H4 (cell line): Measurements from ENCODE around the gene ILF3. TPM values are rescaled to one million over a fixed set of nuclear protein-coding genes. Genes with fewer than 3 reads are reported as not detected.
A peak's percentile ranks its signal among the peaks of the same experiment; 100 is the strongest.

ENCODE experiments used
- DNase-seq: peaks from one replicate; pipeline ENCODE4 v3.0.0-alpha.2; 2015; ENCODE audit warnings: low spot score
- total RNA-seq: library from RNA; depleted of rRNA; stranded (reverse); fragments of >200 nt; shearing (Covaris generic); gene quantifications from 2 replicates; pipeline ENCODE4 v1.2.3, GENCODE V29; 2014; rRNA removed

The ILF3 gene
- total RNA-seq: 107 and 109 TPM in 2 replicates

DNA sequence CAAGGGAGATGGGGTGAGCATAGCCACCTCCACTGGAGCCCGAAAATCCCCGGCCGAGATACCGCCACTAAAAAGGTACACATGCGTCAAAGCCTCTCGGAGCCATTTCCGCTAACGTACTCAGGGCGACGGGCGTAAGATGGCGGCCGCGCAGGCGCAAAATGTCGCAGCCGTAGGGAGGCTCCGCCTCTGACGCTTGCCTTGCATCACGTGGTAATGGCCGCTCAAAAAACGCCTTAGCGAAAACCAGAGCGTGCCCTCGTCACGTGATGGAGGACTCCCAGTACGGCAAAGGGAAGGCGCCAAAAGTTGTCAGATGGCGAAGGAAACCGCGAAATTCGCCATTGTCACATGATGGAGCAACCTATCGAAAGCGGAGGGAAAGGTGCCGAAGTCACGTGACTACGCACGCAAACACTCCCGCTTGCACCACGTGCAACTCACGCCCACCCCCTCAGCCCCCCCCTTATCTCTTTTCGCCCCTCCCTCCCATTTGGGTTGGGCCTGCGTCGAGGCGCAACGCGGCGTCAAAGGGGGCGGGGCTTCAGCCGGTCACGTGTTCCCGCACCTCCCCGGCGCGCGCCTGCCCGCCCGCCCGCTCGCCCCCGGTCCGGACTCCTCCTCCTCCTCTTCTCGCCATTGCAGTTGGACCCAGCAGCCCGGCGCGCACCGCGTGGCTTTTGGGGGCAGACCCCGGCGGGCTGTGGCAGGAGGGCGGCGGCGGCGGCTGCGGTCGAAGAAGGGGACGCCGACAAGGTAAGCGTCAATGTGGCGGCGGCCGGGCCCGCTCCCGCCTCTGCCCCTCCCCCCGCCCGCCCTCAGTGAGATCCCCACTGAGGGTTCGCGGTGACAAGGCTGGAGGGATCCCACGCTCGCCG is at the start of gene ILF3:
ILF3 (plus strand) TSS at position 615 of the 878 bp plus-strand sequence. CDS start 16,260 bp downstream, outside the sequence.
- peak; percentile 99 for DNase-seq

DNA sequence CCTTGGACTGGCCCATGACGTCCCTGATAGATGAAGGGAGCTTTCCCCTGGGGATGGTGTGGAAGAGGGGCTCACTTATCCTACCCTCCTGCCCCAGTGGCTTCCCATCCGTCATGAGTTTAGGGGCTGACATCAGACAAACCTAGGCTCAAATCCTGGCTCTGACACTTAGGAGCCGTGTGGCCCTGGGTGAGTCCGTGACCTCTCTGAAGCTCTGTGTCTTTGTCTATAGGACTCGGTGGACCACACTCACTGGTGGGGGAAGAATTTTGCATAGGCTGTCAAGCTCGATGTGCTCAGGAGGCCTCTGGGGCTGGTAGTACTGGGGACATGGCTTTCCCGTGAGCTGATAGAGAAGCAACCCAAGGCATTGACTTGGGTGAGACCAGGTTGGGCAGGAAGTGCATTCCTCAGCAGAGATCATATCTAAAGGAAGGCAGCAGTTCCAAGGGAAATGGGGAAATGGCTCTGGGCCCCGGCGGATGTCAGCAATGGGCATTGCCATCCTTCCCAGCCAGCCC is 49.6 kb upstream of the ILF3 start:
- DNase-seq: no peak

DNA sequence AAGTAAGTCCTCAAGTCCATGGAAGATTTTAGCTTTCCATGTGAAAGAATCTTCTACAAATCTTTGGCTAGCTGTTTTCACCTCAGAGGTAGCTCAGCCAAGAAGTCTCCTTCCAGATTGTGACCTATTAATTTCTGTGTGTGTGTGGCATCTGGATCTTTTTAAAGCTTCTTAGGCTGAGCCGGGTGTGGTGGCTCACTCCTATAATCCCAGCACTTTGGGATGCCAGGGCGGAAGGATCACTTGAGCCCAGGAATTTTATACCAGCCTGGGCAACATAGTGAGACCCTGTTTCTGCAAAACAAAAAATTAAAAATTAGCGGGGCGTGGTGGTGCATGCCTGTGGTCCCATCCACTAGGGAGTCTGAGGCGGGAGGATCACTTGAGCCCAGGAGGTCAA is 42.2 kb upstream of the ILF3 start:
- DNase-seq: no peak

DNA sequence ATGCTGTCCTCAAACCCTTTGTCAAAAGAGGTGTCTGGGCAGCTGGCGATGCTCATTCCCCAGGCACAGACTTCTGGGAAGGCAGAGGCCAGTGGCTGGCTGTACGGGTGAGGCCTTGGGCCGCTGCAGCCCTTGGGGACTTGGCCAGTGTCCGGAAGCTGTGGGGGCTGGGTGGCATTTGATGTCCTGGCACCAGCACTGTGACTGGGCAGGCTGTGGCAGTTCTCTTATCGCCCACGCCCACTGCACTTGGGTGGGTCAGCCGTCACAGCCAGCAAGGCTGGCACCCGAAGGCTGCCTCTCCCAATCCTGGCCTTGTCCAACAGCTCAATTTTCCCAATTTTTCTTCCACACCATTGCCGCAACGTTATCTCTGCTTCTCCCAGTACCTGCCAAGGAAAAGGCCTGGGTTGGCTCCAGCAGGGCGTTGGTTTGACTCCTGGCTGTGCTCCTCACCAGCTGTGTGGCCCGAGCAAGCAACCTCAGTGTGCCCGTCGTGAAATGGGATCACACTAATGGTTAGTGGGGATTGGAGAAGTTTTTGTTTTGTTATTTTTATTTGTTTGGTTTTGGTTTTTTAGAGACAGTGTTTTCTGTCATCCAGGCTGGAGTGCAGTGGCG is 41.5 kb upstream of the ILF3 start:
- no peak for DNase-seq

DNA sequence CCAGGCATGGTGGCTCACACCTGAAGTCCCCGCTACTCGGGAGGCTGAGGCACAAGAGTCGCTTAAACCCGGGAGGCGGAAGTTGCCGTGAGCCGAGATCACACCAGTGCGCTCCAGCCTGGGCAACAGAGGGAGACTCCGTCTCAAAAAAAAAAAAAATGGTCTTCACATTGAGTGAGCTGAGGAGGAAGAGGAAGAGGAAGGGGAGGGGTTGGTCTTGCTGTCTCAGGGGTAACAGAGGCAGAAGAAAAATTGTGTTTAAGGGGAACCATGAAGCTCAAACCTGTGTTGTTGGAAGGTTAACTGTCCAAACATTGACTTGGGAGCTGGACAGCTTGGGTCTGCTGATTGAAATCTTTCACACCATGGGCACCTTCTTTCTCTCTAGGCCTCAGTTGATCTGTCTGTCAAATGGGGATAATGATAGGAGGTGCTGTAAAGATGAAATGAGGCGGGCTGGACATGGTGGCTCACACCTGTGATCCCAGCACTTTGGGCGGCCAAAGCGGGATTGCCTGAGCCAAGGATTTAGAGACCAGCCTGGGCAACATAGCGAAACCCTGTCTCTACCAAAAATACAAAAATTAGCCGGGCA is 38.6 kb upstream of the ILF3 start:
- DNase-seq: no peak

DNA sequence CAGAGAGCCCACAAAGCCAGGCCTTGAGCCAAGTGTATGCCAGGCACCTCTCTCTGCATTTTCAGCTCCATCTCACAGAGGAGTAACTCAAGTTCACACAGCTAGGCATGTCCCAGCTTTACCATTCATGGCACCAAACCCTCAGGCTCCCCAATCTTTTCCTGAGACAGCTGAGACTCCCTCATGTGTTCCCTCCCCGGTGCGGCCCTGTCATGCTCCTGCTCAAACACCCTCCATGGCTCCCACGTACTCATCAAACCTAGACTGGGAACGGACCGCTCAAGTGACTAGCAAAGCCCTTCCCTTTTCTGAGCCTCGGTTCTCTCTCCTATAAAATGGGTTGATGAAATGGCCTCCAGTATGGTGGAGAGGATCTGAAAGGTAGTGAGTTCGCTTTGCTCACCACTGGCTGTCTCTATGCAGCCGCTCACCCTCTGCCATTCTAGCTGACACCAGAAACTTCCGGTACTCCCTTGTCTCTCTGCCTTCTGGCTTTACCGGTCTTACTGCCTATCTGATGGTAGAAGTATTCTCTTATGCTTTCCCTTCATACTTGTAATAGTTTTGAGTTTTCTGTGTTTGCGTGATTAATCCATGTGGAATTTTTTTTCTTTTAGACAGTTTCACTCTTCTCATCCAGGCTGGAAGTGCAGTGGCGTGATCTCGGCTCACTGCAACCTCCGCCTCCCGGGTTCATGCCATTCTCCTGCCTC is 36.6 kb upstream of the ILF3 start:
- DNase-seq: no peak

DNA sequence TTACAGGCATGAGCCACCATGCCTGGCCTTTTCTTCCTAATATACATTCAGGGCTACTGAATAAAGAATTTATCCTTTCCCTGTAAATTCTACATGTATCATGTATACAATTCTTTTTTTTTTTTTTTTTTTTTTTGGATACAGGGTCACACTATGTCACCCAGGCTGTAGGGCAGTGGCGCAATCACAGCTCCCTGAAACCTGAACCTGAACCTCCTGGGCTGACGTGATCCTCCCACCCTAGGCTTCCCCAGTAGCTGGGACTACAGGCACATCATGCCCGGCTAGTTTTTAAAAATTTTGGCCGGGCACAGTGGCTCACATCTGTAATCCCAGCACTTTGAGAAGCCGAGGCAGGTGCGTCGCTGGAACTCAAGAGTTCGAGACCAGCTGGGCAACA is 35.3 kb upstream of the ILF3 start:
- no peak for DNase-seq

DNA sequence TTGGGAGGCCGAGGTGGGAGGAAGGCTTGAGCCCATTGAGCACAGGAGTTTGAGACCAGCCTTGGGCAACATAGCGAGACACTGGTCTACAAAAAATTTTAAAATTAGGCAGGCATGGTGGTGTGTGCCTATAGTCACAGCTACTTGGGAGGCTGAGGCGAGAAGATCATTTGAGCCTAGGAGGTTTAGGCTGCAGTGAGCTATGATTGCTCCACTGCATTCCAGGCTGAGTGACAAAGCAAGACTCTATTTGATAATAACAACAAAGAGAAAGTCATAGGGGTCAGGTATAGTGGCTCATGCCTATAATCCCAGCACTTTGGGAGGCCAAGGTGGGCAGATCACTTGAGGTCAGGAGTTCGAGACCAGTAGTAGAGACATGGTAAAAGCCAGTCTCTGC is 33.4 kb upstream of the ILF3 start:
- no peak for DNase-seq

DNA sequence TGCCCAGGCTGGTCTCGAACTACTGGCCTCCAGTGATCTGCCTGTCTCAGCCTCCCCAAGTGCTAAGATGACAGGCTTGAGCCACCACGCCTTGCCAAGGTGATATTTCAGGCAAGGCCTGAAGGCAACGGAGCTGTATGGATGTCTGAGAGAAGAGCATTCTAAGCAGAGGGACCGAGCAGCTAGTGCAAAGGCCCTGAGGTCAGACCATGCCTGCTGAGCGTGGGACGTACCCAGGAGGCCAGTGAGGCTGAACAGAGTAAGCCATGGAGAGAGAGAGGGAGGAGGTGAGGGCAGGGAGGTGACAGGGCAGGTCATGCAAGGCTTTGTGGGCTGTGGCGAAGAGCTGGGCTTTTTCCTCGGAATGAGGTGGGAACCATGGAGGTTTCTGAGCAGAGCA is 32.2 kb upstream of the ILF3 start:
- no peak for DNase-seq

DNA sequence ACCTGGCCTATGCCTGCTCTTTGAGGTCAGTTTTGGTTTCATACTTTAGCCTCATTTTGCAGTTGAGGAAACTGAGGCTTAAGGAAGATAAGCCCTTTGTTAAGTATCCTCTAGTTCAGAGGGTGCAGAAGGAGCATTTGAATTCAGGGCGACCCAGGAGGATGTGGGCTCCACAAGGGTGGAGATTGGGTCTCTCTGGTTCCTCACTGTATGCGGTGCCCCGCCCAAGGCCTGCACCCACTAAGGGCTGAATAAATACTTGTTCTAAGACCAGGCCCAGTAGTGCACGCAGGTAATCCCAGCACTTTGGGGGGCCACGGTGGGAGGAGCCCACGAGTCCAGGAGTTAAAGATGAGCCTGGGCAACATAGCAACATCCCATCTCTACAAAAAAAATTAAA is 29.6 kb upstream of the ILF3 start:
- DNase-seq: no peak

DNA sequence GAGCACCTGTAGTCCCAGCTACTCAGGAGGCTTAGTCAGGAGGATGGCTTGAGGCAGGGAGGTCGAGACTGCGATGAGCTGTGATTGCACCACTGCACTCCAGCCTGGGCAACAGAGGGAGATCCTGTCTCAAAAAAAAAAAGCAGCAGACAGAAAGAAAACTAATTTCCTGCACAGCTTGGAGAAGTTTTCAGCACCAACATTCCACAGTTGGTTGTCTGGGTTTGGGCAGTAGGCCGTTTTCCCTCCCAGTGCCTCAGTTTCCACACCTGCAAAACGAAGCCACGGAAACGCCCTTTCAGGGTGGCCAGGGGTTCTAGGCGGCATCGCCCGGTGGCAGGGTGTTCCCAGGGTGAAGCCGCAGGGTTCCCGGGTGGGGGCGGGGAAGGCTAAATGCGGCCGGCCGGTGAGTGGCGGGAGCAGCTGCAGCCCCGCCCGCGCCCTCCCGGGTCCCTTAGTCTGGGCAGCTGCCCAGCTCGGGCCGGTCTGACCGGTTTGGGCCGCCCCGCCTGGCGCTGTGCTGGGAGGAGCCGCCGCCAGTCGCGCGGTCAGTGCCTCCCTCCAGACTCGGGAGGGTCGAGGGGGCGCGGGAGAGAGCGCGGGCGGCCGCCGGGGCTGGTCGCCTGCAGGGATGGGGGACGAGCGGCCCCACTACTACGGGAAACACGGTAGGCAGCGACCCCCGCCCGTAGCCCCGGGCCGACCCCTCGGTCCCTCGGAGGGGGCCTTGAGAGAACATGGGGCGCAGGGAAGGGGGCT is 29.0 kb upstream of the ILF3 start, which contains the start of gene SLC44A2:
SLC44A2 (plus strand) TSS at position 551 of the 759 bp plus-strand sequence; CDS start at position 632, 81 bp downstream.
- DNase-seq: peak; percentile 29

DNA sequence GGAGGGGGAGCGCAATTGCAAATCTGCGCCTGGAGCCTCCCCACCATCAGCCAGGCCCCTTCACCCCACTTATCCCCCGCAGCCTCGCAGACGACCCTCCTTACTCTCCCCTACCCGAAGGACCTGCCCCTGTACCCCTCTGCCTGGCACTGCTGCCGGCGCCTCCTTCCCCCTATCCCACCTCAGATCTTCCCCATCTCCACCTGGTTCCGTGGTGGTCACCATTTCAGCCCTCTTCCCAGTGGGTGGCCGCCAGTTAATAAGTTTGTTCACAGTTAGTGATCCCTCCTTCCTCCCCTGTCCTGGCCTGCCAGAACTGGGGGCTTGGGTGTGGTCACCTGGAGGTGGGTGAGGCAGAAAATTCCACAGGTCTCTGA is 28.4 kb upstream of the ILF3 start:
- DNase-seq: no peak

DNA sequence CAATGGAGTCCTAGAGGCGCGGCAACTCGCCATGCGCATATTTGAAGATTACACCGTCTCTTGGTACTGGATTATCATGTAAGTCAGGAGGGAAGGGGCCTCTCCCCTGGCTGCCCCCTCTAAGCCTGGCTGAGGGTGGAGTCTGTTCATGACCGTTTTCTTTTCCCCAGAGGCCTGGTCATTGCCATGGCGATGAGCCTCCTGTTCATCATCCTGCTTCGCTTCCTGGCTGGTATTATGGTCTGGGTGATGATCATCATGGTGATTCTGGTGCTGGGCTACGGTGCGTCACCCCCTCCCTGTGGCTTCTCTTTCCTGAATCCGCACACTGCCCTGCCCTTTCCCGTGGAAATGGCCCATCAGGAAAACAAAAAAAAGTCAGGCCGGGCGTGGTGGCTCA is 22.3 kb upstream of the ILF3 start:
- no peak for DNase-seq

DNA sequence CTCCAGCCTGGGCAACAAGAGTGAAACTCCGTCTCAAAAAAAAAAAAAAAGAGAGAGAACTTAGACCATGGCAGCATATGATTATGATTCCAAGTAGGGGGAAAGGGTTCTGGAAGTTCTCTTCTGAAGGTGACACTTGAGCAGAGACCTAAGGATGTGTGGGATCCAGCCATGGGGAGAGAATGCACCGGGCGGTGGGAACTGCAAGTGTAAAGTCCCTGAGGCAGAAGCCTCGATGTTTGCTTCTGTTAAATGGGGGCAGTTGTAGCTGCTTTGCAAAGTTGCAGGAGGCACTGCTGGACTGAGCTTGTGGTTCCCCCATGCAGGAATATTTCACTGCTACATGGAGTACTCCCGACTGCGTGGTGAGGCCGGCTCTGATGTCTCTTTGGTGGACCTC is 19.7 kb upstream of the ILF3 start:
- no peak for DNase-seq

DNA sequence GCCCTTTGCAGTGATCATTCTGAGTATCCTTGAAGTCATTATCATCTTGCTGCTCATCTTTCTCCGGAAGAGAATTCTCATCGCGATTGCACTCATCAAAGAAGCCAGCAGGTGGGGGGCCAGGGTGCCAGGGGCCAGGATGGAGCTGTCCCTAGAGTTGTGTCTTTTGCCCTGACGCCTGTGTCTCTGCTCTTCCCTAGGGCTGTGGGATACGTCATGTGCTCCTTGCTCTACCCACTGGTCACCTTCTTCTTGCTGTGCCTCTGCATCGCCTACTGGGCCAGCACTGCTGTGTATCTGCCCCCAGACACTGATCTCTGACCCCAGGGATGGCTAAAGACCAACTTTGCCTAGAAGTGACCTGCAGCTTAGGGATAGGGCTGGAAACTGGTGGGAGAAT is 19.2 kb upstream of the ILF3 start:
- DNase-seq: no peak

DNA sequence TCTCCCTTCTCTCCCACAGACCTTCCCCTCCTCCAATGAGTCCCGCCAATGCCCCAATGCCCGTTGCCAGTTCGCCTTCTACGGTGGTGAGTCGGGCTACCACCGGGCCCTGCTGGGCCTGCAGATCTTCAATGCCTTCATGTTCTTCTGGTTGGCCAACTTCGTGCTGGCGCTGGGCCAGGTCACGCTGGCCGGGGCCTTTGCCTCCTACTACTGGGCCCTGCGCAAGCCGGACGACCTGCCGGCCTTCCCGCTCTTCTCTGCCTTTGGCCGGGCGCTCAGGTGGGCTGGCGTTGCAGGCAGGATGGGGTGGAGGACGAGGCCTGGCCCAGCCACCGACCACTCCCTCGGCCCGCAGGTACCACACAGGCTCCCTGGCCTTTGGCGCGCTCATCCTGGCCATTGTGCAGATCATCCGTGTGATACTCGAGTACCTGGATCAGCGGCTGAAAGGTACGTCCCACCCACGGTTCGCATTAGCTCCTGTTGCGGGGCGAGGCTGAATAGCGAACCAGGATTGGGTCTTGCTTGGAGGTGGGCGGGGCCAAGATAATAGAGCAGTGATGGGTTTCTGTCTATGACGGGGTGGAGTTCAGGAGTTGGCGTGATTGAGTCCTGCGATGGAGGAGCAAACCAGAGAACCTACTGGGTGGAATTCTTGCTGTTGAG is 17.7 kb upstream of the ILF3 start:
- no peak for DNase-seq

DNA sequence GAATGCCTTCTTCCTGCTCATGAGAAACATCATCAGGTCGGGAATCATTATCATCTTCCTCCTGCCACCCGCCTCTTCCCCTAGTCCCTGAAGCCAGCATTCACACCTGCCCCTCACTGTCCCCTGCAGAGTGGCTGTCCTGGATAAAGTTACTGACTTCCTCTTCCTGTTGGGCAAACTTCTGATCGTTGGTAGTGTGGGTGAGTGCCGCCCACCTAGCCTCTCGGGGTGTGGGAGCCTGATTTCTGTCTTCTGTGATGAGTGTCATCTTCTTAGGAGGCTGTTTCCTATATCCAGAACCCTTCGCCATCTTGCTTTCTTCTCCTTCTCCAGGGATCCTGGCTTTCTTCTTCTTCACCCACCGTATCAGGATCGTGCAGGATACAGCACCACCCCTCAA is 16.3 kb upstream of the ILF3 start:
- no peak for DNase-seq

DNA sequence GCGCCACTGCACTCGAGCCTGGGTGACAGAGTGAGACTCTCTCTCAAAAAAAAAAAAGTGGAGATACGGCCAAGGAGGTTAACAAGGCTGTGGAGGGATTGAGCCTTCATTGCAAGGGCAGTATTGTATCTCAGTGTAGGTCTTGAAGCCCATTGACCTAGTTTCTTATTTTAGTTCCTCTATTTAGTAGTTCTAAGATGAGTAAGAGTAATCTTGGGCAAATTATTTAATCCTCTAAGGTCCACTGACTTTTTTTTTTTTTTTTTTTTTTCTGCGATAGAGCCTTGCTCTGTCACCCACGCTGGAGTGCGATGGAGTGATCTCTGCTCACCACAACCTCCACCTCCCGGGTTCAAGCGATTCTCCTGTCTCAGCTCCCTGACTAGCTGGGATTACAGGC is 14.3 kb upstream of the ILF3 start:
- DNase-seq: no peak

DNA sequence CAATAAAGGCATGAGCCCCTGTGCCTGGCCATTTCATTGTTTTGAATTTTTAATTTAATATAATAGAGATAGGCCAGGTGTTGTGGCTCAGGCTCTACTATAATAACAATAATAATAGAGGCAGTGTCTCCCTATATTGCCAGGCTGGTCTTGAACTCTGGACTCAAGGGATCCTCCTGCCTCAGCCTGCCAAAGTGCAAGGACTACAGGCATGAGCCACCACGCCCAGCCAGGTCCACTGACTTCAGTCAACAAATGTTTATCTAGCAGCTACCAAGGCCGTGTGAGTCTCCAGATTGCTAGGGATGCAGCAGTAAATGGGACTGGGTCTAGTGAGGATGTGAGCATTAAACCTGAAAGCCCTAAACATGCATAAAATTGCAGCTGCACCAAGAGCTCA is 13.8 kb upstream of the ILF3 start:
- DNase-seq: no peak

DNA sequence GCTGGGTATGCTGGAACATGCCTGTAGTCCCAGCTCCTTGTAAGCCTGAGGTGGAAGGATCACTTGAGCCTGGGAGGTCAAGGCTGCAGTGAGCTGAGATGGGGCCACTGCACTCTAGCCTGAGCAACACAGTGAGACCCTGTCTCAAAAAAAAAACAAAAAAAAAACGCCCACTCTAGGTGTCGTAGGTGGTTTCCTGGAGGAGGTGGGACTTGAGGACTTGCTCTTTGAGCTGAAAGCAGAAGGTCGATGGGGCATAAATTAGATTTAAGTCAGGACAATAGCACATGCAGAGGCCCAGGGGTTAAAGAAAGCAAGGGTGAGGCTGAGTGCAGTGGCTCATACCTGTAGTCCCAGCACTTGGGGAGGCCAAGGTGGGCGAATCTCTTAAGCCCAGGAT is 12.9 kb upstream of the ILF3 start:
- DNase-seq: no peak
